ENCODE results near the gene ABCA4.
A peak's percentile ranks its signal among the peaks of the same experiment; 100 is the strongest.

ABCA4 gene

GRCh38 chr1:94047949-94048348, 73.0 kb downstream of the ABCA4 start:
- DNase-seq, result no peak

DNA sequence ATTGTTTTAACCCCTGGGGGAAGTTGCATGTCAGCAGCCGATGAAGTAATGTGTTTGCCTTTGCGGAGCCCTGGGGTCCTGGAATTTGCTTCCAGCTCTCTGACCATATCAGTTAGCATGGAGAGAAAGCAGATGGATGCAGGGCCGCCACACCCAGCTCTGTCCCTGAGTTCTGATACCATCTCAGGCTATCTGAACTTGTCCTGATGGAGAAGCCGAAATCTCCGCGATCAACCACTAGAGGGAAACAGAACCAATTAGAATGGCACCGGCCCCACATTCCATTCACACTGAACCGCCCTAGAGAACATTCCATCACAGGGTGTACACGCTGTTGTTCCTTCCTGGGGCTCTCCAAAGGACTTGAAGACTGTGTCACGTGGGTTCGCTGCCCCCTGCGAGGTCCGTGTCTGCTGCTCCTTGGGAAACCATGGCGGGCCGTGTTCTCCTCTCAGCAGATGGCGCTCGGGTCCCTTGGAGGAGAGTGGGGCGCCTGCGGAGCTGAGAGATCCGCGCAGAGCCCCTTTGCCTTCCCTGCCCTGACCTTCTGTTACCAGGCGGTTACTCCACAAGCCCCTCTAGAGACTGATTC, 75.4 kb downstream of the ABCA4 start:
- DNase-seq, result no peak

GRCh38 chr1:94044891-94045290, 76.1 kb downstream of the ABCA4 start:
- no peak for DNase-seq

GRCh38 chr1:94044290-94044790, 76.6 kb downstream of the ABCA4 start:
- DNase-seq, result no peak

DNA sequence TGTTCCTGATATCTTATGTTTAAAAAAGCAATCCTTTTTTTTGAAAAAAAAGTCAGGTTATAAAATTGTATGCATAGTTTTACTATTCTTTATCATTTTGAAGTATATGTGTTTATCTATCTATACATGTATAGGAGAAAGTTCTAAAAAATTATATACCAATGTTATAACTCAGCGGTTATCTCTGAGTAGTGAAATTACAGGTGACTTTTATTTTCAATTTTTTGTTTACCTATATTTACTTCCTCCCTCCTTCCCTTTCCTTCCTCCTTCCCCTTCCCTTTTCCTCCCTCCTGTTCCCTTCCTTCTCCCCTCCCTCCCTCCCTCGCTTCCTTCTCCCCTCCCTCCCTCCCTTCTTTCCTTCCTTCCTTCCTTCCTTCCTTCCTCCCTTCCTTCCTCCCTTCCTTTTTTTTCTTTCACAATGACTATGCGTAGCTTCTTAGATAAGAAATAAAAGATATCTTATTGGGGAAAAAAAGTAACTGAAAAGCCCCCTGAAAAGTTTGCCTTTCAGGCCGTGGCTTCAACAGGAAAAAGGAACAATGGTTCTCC, 77.1 kb downstream of the ABCA4 start:
- DNase-seq, result no peak

GRCh38 chr1:94042388-94042787, 78.6 kb downstream of the ABCA4 start:
- no peak for DNase-seq

DNA sequence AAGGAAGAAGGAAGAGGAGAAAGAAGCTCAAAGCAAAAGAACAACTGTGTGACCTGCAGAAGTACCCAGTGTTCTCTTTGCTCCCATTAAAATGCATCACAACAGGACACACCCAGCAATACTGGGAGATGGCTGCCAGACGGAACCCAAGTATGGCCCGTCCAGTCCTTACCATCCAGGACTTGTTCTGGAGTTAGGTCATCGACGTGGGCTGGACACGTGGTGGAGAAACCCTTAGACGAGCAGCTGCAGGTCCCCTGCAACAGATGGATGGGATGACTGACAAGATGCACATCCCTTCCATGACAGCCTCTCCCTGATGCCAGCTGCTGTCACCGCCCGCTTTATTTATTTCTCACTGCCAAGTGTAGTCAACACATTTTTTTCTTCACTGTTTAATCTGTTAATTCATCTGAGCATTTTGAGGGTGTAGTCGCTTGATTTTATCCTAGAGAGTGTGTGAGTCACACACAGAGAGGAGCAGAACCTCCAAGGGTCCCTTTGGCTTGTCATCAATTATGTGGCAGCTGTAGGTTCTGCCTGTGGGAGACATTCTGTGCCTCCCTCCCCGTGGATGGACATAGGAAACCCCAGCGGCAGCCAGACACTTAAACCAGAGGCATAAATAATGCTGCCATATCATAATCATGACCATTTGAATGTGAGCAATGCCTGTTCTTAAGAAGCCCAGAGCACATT, 80.9 kb downstream of the ABCA4 start:
- DNase-seq, result no peak

GRCh38 chr1:94039514-94039870, 81.5 kb downstream of the ABCA4 start:
- peak; percentile 60 for DNase-seq

GRCh38 chr1:94038511-94038910, 82.4 kb downstream of the ABCA4 start:
- DNase-seq, result no peak

DNA sequence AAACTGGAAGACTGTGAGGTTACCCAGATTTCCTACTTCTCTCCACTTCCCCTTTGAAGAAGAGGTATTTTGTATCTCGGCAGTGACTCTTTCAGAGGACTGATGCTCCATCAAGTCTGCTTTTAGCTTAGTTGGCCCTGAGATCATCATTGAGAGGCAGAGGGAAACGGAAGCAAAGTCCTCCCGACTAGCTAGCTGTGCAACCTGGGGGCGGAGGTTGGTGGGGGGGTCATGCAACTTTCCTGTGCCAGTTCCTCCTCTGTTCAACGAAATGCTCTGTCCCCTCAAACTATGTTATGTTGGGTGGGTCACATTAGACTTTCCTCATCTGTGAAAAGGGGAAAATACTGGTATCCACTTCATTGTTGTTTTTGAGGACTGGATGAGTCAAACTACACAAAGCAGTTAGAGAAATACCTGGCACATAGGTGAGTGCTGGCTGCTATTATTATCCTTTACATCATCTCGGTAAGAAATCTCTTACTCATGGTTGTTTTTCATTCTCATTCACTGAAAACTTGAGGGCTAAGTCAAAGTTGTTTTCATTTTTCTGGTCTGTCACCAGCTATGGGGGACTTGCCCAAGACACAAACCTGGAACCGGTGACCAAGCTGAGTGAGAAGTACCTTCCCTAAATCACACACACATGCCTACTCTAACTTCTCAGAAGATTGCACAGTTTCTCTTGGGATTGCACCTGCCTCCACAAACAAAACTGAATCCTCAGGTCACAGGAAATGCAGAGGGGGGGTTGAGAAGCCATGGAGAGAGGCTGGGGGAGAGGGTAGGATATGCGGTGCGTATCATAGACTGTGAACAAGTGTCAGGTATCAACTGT, 83.3 kb downstream of the ABCA4 start:
- no peak for DNase-seq

DNA sequence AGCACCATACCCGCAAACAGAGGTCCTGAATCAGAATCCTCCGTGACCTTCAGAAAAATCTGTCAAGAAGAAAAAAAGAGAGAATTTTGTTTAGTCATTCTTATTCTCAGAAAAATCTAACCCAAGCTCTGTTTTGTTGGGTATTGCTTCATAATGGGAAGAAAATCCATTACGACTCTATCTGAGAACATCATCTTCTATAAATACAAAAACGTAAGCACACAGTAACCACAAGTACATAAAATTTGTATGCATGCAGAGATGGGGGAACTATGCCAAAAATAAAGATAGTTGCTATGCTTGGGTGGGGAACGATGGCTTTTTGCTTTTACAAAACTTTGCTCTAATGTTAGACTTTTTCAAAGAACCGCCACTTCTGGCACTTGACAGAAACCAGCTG, 84.2 kb downstream of the ABCA4 start:
- DNase-seq, result no peak

DNA sequence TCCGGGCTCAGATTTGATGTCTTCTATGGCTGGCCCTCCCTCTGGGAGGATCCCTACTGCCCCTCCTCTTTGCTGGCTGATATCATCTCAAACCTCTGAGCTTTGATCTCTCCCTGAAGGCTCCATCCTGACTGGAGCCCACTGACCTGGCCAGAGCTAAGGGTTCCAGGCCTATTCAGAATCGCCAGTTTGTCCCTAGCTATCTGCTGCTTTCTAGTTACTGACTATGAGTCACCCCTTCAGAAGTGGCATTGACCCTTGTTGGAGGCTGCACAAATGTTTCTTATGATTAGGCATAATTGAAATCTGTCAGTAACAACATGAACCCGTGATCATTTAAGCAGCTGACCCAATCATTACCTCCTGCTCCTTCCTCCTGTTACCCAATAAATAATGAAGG, 87.1 kb downstream of the ABCA4 start:
- DNase-seq, result no peak

GRCh38 chr1:94032637-94033036, 88.3 kb downstream of the ABCA4 start:
- no peak for DNase-seq

- no peak for DNase-seq
Observed at GRCh38 chr1:94031591-94031990, 89.4 kb downstream of the ABCA4 start.

DNA sequence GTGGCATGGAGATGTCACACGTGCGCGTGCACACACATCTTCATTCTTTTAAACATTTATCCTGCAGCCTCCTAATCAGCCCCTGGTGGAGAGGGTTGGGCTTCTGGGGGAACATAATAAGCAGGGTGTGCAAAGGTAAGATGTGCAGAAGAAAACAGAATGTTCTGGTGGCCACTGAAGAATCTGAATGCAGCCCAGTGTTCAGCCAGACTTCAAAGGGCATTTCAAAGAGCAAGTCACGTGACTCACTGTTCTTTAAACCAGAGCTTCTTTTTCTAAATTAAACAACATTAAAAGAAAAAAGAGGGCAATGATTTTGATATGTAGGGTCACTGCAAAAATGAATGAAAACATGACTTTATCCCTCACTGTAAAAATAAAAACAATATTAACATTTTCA, 89.8 kb downstream of the ABCA4 start:
- no peak for DNase-seq

GRCh38 chr1:94029130-94029993, 91.6 kb downstream of the ABCA4 start:
- DNase-seq, result no peak

DNA sequence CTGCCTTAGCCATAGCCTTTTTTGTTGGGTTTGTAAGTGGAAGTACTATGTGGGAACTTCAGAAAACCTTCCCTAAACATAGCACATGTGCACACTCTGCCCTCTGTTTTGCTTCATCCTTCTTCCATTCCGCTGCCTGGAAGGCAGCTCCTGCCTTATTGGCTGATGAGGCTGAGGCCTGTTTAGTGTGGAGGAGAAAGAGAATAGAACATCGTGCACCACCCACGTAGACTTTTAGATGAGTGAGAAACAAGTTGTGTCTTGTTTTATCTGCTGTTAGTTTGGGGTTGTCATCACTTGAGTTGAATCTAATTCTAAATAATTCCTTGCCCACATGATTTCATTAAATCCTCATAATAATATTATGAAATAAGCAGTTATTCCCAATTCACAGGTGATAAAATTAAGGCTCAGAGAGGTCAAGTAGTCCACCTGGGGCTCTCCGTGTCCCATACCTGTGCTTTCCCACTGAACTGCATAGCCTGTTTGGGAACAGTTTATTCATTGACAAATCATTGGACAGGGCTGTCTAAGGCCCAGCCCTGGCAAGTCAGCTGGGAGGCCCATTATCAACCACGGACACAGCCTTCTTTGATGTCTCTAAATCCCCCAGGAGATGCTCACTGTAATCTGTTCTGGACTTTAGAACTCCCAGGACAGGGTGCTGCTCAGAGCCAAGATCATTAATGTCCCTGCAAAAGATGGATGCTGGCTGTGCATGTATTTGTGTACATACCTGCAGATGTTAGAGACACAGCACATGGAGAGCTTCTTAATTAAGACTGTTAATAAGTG, 93.0 kb downstream of the ABCA4 start:
- DNase-seq, result no peak

DNA sequence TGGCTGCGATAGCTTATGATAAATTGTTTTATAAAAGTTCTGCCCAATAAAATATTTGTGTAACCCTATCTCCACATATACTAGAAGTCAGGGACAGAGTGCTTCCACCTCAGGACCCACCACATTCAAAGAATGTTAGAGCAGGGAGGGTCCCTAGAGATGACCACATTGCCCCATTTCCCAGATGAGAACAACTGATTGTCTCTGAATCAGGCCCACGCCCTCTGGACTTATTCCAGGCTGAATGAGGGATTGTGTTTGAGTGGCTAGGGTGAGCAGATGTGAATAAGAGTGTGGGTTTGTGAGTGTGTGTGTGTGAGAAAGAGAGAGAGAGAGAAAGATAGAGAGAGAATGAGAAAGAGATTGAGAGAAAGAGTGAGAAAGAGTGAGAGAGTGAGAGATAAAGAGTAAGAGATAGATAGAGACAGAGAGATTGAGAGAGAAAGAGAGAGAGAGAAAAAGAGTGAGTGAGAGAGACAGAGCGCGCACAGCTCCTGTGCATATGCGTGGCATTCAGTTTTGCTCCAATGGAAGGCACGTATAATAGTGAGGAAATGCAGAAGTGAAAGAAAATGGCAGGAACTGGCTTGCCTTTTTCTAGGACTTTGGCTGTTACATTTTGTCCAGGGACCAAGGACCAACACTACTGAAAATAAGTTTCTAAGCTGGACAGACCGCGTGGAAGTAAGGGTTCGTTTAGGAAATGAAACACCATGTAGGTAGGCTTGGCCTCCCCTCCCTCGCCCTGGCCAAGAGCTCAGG, 94.1 kb downstream of the ABCA4 start:
- DNase-seq, result no peak

DNA sequence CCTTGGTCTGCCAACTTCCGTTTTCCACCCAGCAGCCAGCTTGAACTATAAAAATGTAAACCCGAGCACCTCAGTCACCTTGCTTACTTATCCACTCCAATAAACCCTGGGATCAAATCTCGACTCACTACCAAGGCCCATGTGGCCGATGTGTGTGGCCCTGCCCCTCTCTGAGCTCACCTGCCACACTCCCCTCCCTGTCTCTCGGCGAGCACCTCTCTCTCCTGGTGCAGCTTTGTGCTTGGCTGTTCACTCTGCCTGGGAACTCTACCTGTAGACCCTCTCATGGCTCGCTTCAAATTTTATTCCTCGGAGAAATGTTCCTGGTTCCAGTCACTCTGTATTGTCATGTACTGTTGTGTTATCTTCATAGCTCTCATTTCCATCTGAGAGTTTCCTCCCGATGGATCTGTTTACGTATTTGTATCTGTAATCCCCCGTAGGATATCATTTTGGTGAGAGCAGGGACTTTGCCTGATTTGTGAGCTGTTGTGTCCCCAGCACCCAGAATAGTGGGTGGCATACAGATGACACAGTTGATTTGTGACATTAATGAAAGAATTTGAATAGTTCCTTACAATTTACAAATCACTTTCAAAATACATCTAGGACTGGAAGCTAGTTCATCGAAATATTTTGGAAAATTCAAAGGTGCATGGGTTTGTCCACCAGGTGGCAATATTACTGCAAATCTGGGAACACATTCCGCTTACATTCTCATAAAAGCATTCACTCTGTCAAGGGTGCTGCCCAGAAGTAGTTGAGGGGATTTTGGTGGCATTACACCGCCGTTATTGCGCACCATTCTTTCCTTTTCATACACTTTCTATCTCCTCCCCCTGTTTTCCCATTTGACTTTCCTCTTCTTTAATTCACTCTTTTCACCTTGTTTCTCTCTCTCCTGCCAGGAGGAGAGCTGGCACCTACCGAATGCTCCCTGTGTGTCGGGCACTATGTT, 95.3 kb downstream of the ABCA4 start:
- DNase-seq, result peak; percentile 35

Data from NCI-H2029 (cell line).